Effector memory CD8-positive, alpha-beta T cell (primary cell): ENCODE data around the gene RBM8A.
A peak's percentile ranks its signal among the peaks of the same experiment; 100 is the strongest.
"Not testable (repeated sequence)": the region's sequence is repeated elsewhere in the genome, so short reads cannot be mapped to it uniquely, and the experiment has no call there.

Experiments
- ATAC-seq: fragments of 150-1000 bp; cut with Tn5 transposase; replicated peaks from 2 replicates; pipeline ENCODE4 v1.10.0; 2021; ENCODE audit warnings: mild to moderate bottlenecking, moderate library complexity
- DNase-seq, 3 experiments: peaks; one replicate each; pipeline ENCODE4 v3.0.0; 2021
- H3K27ac Mint-ChIP-seq, 2 donors: one replicate each; pipeline ENCODE4 v1.8.0; 2022; ENCODE audit warnings: mild to moderate bottlenecking in 2 of 2, mixed read lengths in 2 of 2, moderate library complexity in 2 of 2
- H3K27me3 Mint-ChIP-seq, 2 donors: one replicate each; pipeline ENCODE4 v1.8.0; 2022; ENCODE audit warnings: mixed read lengths in 2 of 2
- H3K36me3 Mint-ChIP-seq: one replicate; pipeline ENCODE4 v1.8.0; 2022; ENCODE audit warnings: mild to moderate bottlenecking, moderate library complexity, mixed read lengths; ENCODE audit not compliant: insufficient read depth
- H3K4me1 Mint-ChIP-seq, 2 donors: one replicate each; pipeline ENCODE4 v1.8.0; 2022; ENCODE audit warnings: low read depth in 2 of 2, mixed read lengths in 2 of 2
- H3K4me3 Mint-ChIP-seq, 2 donors: one replicate each; pipeline ENCODE4 v1.8.0; 2022; ENCODE audit warnings: mild to moderate bottlenecking in 2 of 2, mixed read lengths in 2 of 2, moderate library complexity in 2 of 2
- H3K9me3 Mint-ChIP-seq, 2 donors: one replicate each; pipeline ENCODE4 v1.8.0; 2022; ENCODE audit warnings: mixed read lengths in 2 of 2

The RBM8A gene

DNA sequence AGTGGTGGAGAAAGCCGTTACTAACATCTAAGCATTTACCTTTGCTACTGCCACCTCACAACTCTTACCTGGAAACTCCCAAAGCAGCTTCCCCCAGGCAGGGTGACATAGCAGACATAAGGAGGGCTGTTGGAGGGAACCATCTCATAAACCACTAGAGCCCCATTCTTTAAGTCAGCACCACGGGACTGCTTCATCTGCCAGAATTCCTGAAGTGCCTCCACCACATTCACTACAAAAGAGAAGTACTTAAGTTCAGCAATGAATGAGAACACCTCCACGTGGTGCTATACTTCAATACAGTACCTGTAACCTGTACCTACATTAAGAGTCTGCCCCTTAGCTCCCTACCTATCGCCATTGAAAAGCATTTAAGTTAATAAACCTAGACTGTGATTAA is 20.3 kb upstream of the RBM8A start:
- peaks cover 28% of the 10 kb centered on the region for H3K36me3 Mint-ChIP-seq

DNA sequence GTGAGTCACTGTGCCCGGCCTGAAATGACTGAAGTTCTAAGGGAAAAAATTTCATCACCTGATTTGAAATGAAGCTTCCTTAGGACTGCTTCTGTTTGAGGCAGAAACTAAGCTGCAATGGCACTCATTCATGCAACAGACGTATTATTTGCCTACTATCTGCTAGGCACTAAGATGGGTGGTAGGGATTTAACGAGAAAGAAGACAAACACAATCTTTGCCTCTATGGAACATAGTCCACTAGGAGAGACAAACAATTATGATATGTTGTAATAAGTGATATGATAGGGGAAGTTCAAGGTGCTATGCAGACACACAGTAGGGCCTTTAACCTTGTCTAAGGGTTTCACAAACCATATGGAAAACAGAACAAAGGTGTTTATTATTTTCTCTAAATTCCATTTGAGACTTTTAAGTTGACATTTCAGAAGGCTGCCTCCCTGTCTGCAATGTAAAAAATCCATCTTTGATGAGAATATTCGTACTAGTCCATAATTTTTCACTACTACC is 19.2 kb upstream of the RBM8A start:
- H3K4me1 Mint-ChIP-seq = peaks cover 20 to 22% of the 10 kb centered on the region in 2 donors
- DNase-seq = no peak
- no peaks in the 10 kb centered on the region for H3K27me3 Mint-ChIP-seq
- no peak for ATAC-seq
- H3K27ac Mint-ChIP-seq = no peak overlapping the region
- H3K4me3 Mint-ChIP-seq = no peak overlapping the region
- H3K9me3 Mint-ChIP-seq = no peaks in the 10 kb centered on the region
- H3K36me3 Mint-ChIP-seq = peaks cover 36% of the 10 kb centered on the region

More for the DNA sequence above, 20.3 kb upstream of the RBM8A start:
- Mint-ChIP-seq H3K27me3 (no peaks in the 10 kb centered on the region), H3K27ac (peak overlapping the region; percentile 20 to 50), H3K4me3 (no peak overlapping the region), H3K4me1 (peaks cover 26 to 28% of the 10 kb centered on the region in 2 donors), H3K9me3 (no peaks in the 10 kb centered on the region)
- ATAC-seq (no peak), DNase-seq (no peak)

DNA sequence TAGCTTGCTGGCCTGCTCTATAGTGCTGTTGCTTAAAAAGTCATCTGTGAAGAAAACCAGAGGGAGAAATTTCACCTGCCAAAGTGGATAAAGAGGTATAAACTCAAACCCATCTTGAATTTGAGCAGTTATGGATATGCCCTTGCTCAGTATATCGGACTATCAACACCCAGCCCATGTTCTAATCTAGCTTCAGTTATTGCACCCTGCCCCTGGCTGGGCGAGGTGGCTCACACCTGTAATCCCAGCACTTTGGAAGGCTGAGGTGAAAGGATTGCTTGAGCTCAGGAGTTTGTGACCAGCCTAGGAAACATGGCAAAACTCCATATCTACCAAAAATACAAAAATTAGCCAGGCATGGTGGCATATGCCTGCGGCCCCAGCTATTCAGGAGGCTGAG is 17.2 kb upstream of the RBM8A start:
- Mint-ChIP-seq H3K4me3 (no peak overlapping the region), H3K27me3 (no peaks in the 10 kb centered on the region), H3K9me3 (no peaks in the 10 kb centered on the region), H3K4me1 (peaks cover 9 to 12% of the 10 kb centered on the region in 2 donors), H3K27ac (peak overlapping the region; percentile 49 to 54), H3K36me3 (peaks cover 55% of the 10 kb centered on the region)
- DNase-seq (no peak), ATAC-seq (no peak)

DNA sequence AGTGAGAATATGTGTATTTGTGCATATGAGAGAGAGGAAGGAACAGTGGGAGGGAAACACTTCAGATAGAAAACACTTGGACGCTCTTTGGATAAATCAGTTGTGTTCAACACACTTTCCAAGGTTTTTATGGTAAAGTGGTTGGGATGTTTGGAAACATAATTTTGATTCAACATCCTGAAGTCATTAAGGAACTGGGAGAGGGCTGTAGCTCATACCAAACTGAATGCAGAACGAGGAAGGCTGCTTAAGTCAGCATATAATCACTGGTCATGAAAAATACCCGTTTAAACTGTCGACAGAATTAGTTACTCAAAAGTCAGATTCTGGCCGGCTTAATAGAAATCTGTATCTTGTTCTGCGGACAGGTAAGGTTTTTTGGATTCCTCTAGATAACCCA is 15.6 kb upstream of the RBM8A start:
- Mint-ChIP-seq H3K36me3 (peaks cover 68% of the 10 kb centered on the region), H3K27me3 (no peaks in the 10 kb centered on the region), H3K4me1 (peaks cover 2 to 3% of the 10 kb centered on the region in 2 donors), H3K4me3 (no peak overlapping the region), H3K9me3 (no peaks in the 10 kb centered on the region), H3K27ac (peak overlapping the region in 1 of 2 donors; percentile 35)
- ATAC-seq = no peak
- no peak for DNase-seq

DNA sequence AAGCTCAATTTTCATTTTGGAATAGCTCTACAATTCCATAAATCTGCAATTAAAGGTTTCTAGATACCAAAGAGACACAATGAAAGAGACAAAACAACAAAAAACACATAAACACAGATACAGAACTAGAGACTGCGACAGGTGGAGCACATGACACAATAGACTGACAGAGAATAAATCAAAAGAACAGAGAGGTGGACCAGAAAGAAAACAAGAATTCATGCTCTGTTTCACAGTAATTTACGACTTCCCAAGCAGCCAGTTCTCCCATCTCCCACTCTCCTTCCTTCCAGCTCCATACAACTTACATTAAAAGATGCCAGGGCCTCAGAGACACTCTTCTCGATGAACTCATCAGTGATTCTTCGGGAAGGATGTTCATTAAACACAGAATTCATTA is 15.1 kb upstream of the RBM8A start:
- H3K27ac Mint-ChIP-seq = peak overlapping the region in 1 of 2 donors; percentile 35
- no peaks in the 10 kb centered on the region for H3K27me3 Mint-ChIP-seq
- peaks cover 73% of the 10 kb centered on the region for H3K36me3 Mint-ChIP-seq
- ATAC-seq (no peak), DNase-seq (no peak)
- H3K4me3 Mint-ChIP-seq = no peak overlapping the region
- no peaks in the 10 kb centered on the region for H3K9me3 Mint-ChIP-seq
- peaks cover 2 to 3% of the 10 kb centered on the region in 2 donors for H3K4me1 Mint-ChIP-seq

DNA sequence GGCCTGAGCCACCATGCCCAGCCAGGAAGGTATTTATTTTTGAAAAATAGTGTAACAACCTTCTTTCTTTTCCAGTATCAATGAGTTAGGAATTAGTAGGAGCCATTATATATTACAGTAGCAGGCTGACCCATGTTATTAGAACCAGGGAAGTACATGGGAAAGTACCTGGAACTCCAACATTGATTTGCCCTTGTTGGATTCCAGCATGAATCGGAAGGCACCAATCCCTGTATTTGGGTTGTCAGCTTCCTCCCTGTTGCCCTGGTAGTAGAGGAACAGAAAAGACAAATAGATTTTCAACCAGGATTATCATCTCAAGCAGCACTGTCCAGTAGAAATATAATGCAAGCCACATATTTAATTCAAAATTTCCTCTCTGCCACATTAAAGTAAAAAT is 10.2 kb upstream of the RBM8A start:
- Mint-ChIP-seq H3K9me3 (no peaks in the 10 kb centered on the region), H3K27ac (peak overlapping the region in 1 of 2 donors; percentile 0), H3K4me3 (no peak overlapping the region), H3K36me3 (peaks cover 67% of the 10 kb centered on the region), H3K4me1 (peaks cover 10 to 16% of the 10 kb centered on the region in 2 donors), H3K27me3 (no peaks in the 10 kb centered on the region)
- DNase-seq (no peak), ATAC-seq (no peak)

DNA sequence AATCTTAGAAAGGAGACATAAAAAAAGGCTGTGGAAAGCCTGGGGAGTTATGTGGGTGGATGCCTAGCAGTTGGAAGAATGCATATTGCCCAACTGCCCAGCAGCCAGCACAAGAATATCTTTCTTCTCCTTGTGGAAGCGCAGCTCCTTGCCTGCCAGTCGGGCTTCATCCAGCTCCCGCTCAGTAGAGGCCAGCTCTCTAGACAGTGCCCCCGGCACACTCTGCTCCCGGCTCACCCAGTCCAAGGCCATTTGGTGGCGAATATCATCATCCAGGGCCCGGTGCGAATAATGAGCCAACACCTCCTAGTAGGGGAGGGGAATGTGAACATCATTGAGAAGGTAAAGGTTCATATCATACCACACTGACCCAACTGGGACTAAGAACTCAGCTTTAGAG is 9.0 kb upstream of the RBM8A start:
- Mint-ChIP-seq H3K36me3 (peaks cover 55% of the 10 kb centered on the region), H3K4me3 (no peak overlapping the region), H3K9me3 (no peaks in the 10 kb centered on the region), H3K27me3 (no peaks in the 10 kb centered on the region), H3K27ac (no peak overlapping the region), H3K4me1 (peaks cover 16 to 25% of the 10 kb centered on the region in 2 donors)
- DNase-seq = no peak
- no peak for ATAC-seq

DNA sequence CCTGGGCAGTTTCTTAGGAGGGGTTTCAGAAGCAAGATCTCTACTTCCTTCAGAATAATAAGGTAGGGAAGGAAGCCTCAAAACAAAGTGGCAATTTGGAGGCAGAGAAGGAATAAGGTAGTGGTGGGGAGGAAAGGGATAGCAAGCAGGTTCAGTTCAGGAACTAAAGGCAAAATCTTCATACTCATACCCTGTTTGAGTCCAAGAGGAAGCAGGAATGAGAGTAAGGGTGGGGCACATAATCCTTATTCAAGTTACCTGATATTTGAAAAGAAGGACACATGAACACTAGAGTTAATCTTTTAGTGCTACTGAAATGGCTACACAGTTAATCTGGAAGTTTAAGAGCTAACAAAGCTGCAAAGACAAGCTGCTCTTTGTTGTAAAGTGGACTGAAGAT is 8.4 kb upstream of the RBM8A start:
- Mint-ChIP-seq H3K9me3 (no peaks in the 10 kb centered on the region), H3K4me1 (peaks cover 18 to 27% of the 10 kb centered on the region in 2 donors), H3K36me3 (peaks cover 50% of the 10 kb centered on the region), H3K27ac (no peak overlapping the region), H3K4me3 (no peak overlapping the region), H3K27me3 (no peaks in the 10 kb centered on the region)
- ATAC-seq (no peak), DNase-seq (no peak)

DNA sequence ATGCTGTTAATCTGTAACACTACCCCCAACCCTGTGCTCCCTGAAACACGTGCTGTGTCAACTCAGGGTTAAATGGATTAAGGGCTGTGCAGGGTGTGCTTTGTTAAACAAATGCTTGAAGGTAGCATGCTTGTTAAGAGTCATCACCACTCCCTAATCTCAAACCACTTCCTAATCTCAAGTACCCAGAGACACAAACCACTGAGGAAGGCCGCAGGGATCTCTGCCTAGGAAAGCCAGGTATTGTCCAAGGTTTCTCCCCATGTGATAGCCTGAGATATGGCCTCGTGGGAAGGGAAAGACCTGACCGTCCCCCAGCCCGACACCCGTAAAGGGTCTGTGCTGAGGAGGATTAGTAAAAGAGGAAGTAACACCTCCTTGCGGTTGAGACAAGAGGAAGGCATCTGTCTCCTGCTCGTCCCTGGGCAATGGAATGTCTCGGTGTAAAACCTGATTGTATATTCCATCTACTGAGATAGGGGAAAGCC is 5.3 kb upstream of the RBM8A start:
- H3K4me3 Mint-ChIP-seq = peak overlapping the region; percentile 50 to 74
- H3K36me3 Mint-ChIP-seq = peaks cover 34% of the 10 kb centered on the region
- H3K27me3 Mint-ChIP-seq, H3K9me3 Mint-ChIP-seq: not testable (repeated sequence)
- H3K4me1 Mint-ChIP-seq = peaks cover 25 to 33% of the 10 kb centered on the region in 2 donors
- H3K27ac Mint-ChIP-seq = peak overlapping the region; percentile 91
- ATAC-seq (peak; percentile 55), DNase-seq (peak; percentile 11 to 37 (median 12))

DNA sequence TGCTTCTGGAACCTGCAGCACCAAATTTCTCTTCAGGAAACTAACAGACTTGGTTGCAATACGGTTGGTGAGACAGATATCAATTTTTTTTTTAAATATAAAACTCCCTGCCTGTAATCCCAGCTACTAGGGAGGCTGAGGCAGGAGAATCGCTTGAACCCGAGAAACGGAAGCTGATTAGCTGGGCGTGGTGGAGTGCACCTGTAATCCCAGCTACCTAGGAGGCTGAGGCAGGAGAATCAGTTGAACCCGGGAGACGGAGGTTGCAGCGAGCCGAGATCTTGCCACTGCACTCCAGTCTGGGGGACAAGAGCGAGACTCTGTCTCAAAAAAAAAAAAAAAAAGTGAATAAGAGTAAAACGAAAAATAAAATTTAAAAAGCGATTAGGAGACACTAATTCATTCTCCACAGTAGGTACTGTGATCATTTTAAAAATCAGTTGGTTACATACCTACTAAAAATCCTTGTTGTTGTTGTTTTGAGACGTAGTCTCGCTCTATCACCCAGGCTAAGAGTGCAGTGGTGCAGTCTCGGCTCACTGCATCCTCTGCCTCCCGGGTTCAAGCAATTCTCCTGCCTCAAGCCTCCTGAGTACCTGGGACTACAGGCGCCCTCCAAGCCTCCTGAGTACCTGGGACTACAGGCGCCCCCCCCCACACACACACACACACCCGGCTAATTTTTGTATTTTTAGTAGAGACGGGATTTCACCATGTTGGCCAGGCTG is 796 bp upstream of the RBM8A start:
- H3K27me3 Mint-ChIP-seq = no peaks in the 10 kb centered on the region
- H3K27ac Mint-ChIP-seq = peak overlapping the region in 1 of 2 donors; percentile 72
- ATAC-seq = no peak
- peaks cover 27% of the 10 kb centered on the region for H3K36me3 Mint-ChIP-seq
- H3K4me3 Mint-ChIP-seq = no peak overlapping the region
- DNase-seq = no peak
- peaks cover 24 to 27% of the 10 kb centered on the region in 2 donors for H3K4me1 Mint-ChIP-seq
- H3K9me3 Mint-ChIP-seq = no peaks in the 10 kb centered on the region

DNA sequence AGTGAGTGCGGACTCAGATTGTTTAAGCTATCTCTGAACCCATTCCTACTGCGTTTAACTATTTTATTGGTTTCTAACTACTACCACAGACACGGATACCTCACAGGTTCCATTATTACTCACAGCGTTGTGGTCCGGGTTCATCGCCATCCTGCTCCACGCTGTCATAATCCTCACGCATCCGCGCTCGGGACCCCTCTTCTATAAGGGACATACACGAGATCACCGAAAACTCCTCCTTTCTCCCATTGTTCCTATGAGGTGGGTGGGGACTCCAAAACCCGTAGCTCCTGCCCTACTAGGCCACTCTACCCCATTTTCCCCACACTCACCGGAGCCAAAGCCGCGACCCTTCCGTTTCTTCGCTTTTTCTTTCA is 610 bp downstream of the RBM8A start:
- Mint-ChIP-seq H3K27me3 (no peaks in the 10 kb centered on the region), H3K27ac (no peak overlapping the region), H3K36me3 (peaks cover 27% of the 10 kb centered on the region), H3K4me3 (no peak overlapping the region), H3K9me3 (no peaks in the 10 kb centered on the region), H3K4me1 (peaks cover 11 to 16% of the 10 kb centered on the region in 2 donors)
- DNase-seq (peak in 1 of 3 experiments; percentile 7), ATAC-seq (peak; percentile 1)

DNA sequence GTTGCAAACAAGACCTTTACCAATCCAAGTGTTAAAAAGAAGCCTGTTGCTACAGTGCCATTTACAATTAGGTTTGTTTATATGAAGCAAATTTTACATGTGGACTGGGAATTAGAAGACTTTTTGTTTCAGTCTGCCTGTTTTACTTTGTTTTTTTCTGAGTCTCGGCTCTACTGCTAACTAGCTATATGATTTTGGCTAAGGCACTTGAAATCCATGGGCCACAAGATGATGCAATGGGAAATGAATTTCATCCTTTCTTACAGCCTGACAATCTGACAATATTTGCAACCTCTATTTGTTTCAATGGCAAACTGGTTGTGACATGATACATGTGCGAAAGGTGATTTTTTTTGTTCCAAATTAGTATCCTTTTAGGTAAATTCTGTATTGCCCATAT is 5.0 kb downstream of the RBM8A start:
- peaks cover 36% of the 10 kb centered on the region for H3K36me3 Mint-ChIP-seq
- peaks cover 13 to 29% of the 10 kb centered on the region in 2 donors for H3K4me1 Mint-ChIP-seq
- DNase-seq (no peak), ATAC-seq (no peak)
- no peaks in the 10 kb centered on the region for H3K27me3 Mint-ChIP-seq
- no peak overlapping the region for H3K27ac Mint-ChIP-seq
- no peak overlapping the region for H3K4me3 Mint-ChIP-seq
- H3K9me3 Mint-ChIP-seq = no peaks in the 10 kb centered on the region

DNA sequence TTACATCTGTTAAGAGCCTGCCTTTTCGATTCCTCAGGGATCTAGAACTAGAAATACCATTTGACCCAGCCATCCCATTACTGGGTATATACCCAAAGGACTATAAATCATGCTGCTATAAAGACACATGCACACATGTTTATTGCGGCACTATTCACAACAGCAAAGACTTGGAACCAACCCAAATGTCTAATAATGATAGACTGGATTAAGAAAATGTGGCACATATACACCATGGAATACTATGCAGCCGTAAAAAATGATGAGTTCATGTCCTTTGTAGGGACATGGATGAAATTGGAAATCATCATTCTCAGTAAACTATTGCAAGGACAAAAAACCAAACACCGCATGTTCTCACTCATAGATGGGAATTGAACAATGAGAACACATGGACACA is 7.0 kb downstream of the RBM8A start:
- not testable (repeated sequence) for H3K27me3 Mint-ChIP-seq, H3K9me3 Mint-ChIP-seq, ATAC-seq, DNase-seq
- H3K4me3 Mint-ChIP-seq = peak overlapping the region; percentile 88 to 96
- peak overlapping the region in 1 of 2 donors; percentile 58 for H3K27ac Mint-ChIP-seq
- H3K4me1 Mint-ChIP-seq = peaks cover 26% of the 10 kb centered on the region in 2 donors
- peaks cover 43% of the 10 kb centered on the region for H3K36me3 Mint-ChIP-seq
